ENCODE data around the gene BAZ2B. TPM values are rescaled to one million over a fixed set of nuclear protein-coding genes. Genes with fewer than 3 reads are reported as not detected.

The BAZ2B gene
- total and polyA plus RNA-seq, 2 of the 13 experiments (the other 11 are each of a cell fraction or from before 2014, with no cell fraction given), result 14.0 to 15.1 TPM

DNA sequence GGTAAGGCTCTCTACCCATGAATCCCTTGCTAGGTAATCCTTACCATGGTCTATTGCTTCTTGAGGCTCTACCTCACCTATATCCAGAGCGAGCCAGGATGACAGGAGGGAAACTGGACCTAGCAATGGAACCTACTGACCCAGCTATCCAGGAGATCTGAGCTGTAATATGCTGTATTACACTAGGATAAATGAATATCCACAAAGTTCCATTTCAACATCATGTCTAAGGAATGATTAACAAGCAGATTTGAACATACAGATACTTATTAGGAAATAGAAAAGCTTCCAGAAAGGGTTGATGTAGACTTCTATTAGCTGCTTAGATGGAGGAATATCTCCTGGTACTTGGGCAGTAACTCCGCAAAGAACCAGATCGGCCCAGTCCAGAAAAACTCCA lies 110.1 kb downstream of the BAZ2B start (continued):
- TF ChIP-seq, protein P1, sequence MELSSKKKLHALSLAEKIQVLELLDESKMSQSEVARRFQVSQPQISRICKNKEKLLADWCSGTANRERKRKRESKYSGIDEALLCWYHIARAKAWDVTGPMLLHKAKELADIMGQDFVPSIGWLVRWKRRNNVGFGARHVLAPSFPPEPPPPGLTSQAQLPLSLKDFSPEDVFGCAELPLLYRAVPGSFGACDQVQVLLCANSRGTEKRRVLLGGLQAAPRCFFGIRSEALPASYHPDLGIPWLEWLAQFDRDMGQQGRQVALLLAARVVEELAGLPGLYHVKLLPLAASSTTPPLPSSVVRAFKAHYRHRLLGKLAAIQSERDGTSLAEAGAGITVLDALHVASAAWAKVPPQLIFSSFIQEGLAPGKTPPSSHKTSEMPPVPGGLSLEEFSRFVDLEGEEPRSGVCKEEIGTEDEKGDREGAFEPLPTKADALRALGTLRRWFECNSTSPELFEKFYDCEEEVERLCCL (CRISPR knock-in tag; IDR thresholded peaks at IDR 0.05; ENCODE audit: borderline replicate concordance), result no peak
- TF ChIP-seq ATF7-NPFF (CRISPR knock-in tag; IDR thresholded peaks at IDR 0.05; ENCODE audit: low read depth) (no peak), ZKSCAN5 (CRISPR knock-in tag; IDR thresholded peaks at IDR 0.05) (no peak)
- TF ChIP-seq, protein P2, sequence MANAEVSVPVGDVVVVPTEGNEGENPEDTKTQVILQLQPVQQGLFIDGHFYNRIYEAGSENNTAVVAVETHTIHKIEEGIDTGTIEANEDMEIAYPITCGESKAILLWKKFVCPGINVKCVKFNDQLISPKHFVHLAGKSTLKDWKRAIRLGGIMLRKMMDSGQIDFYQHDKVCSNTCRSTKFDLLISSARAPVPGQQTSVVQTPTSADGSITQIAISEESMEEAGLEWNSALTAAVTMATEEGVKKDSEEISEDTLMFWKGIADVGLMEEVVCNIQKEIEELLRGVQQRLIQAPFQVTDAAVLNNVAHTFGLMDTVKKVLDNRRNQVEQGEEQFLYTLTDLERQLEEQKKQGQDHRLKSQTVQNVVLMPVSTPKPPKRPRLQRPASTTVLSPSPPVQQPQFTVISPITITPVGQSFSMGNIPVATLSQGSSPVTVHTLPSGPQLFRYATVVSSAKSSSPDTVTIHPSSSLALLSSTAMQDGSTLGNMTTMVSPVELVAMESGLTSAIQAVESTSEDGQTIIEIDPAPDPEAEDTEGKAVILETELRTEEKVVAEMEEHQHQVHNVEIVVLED (CRISPR knock-in tag; IDR thresholded peaks at IDR 0.05; ENCODE audit: borderline replicate concordance), result no peak

DNA sequence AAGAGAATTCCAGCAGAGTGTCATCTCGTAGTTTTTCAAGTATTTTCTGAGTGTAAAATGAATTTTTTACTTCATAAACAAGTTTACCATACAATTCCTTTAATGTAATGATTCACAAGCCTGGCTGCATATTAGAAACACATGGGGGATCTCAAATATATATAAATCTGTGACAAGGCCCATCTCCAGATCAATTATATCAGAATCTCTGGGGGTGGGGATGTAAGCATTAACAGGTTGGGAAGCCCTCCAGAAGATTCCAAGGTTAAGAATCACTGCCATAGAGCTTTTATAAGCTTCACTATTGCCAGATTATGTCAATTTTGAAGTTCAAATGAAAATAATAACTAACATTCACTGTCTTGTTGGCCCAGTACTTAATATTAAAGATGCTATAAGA lies 111.2 kb downstream of the BAZ2B start:
- Histone ChIP-seq H3K4me2 (ENCODE audit: low read depth, low read length) (no peak overlapping the region), H2AFZ (ENCODE audit: low read length) (no peak overlapping the region), H3K27ac (ENCODE audit: extremely low read length, insufficient read depth, low read length) (no peak overlapping the region), H3K27me3 (ENCODE audit: control insufficient read depth in 1 of 2, insufficient read depth in 2 of 2, low read length in 2 of 2) (no peaks in the 10 kb centered on the region), H3K4me1 (ENCODE audit: insufficient read depth, low read length) (no peaks in the 10 kb centered on the region), H3K36me3 (replicated peaks in 1 of 2; ENCODE audit: control insufficient read depth in 1 of 2, insufficient read depth in 2 of 2, low read length in 2 of 2) (no peaks in the 10 kb centered on the region), H3K4me3 (replicated peaks in 1 of 3; ENCODE audit: insufficient read depth in 1 of 3, low read depth in 2 of 3, low read length in 3 of 3) (no peak overlapping the region), H3K79me2 (ENCODE audit: insufficient read depth, low read length) (no peaks in the 10 kb centered on the region), H4K20me1 (ENCODE audit: insufficient read depth, low read length) (no peaks in the 10 kb centered on the region), H3K9me3 (ENCODE audit: low read length) (no peaks in the 10 kb centered on the region), H3K9ac (ENCODE audit: insufficient read depth, low read depth, low read length) (no peak overlapping the region)
- WGBS (ENCODE audit: low lambda C conversion rate), result 86% methylated on average over 1 of the region's 1 CpG
- ATAC-seq (no peak), FAIRE-seq (no peak), DNase-seq (ENCODE audit: low spot score) (no peak)
- CTCF ChIA-PET (ENCODE audit: low intra/inter-chr PET ratio, low total read pairs), result no interaction called here
- TF ChIP-seq SALL2 (CRISPR knock-in tag; IDR thresholded peaks at IDR 0.05) (no peak), ZNF44 (CRISPR knock-in tag; IDR thresholded peaks at IDR 0.05) (no peak), FOXC1 (CRISPR knock-in tag; IDR thresholded peaks at IDR 0.05; ENCODE audit: borderline replicate concordance) (no peak), ZNF782 (CRISPR knock-in tag; IDR thresholded peaks at IDR 0.05; ENCODE audit: borderline replicate concordance) (no peak), WIZ (CRISPR knock-in tag; IDR thresholded peaks at IDR 0.05) (no peak)
- TF ChIP-seq, protein P3, sequence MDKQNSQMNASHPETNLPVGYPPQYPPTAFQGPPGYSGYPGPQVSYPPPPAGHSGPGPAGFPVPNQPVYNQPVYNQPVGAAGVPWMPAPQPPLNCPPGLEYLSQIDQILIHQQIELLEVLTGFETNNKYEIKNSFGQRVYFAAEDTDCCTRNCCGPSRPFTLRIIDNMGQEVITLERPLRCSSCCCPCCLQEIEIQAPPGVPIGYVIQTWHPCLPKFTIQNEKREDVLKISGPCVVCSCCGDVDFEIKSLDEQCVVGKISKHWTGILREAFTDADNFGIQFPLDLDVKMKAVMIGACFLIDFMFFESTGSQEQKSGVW (CRISPR knock-in tag; IDR thresholded peaks at IDR 0.05; ENCODE audit: borderline replicate concordance), result no peak
- intact Hi-C loops (cut with micrococcal nuclease; ENCODE audit: unreplicated experiment), result no loop called here
- POLR2A ChIA-PET, result no interaction called here
- BruUV-seq (replicated peaks), result no TSS peak
- in situ Hi-C loops (cut with HindIII; ENCODE audit: extremely low pct_ligation_motif_present, low pct_unique_long_range_greater_than_20kb), result no loop called here
